Type B pancreatic cell (in vitro differentiated cells): ENCODE results near the gene PLCL1. TPM values are rescaled to one million over a fixed set of nuclear protein-coding genes. Genes with fewer than 3 reads are reported as not detected.

Source experiments
- DNase-seq: peaks from one replicate; pipeline ENCODE4 v3.0.0; 2021; ENCODE audit warnings: mixed read lengths; ENCODE audit not compliant: unreplicated experiment; ENCODE audit errors: extremely low spot score
- H3K27ac Mint-ChIP-seq: 2 replicates; pipeline ENCODE4 v1.8.0; 2021; ENCODE audit warnings: mild to moderate bottlenecking, mixed read lengths
- H3K27me3 Mint-ChIP-seq: 2 replicates; pipeline ENCODE4 v1.8.0; 2021; ENCODE audit warnings: mixed read lengths
- H3K36me3 Mint-ChIP-seq: 2 replicates; pipeline ENCODE4 v1.8.0; 2021; ENCODE audit warnings: mixed read lengths
- H3K4me1 Mint-ChIP-seq: one replicate; pipeline ENCODE4 v1.8.0; 2021; ENCODE audit warnings: mixed read lengths; ENCODE audit not compliant: unreplicated experiment
- H3K4me3 Mint-ChIP-seq: 2 replicates; pipeline ENCODE4 v1.8.0; 2021; ENCODE audit warnings: mild to moderate bottlenecking, mixed read lengths
- H3K9me3 Mint-ChIP-seq: 2 replicates; pipeline ENCODE4 v1.8.0; 2021; ENCODE audit warnings: mixed read lengths
- total RNA-seq: library from RNA; stranded (reverse); gene quantifications from 2 replicates; pipeline ENCODE4 v1.2.1, GENCODE V29; 2021; ENCODE audit warnings: low replicate concordance
- TF ChIP-seq, protein P1 (sequence below): fragments of 200-600 bp; sonication (generic); conservative IDR thresholded peaks from 2 replicates; pipeline ENCODE4 v1.5.0; 2021; ENCODE audit warnings: antibody characterized with exemption, mild to moderate bottlenecking

PLCL1 gene
- total RNA-seq, 1 donor from 2014 or later, result 4.4 TPM

DNA sequence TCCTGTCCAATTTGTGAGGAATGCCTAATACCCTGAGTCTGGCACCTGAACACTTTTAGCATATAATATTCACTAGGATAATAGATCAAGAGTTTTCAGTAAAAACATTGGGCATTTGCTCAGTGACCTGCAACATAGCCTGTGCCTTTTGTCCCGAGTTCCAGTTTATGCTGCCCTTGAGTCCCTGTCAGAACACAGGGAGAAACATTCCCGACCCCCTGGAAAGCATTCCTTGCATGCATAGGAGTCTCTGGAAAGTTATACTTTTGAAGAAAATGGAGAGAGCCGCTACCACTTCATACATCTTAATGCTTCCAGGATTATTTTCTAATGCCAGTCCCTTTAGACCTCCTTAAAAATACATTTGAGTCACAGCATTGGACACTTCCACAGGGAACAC is 107.3 kb downstream of the PLCL1 start:
- Mint-ChIP-seq H3K27ac (no peak overlapping the region), H3K36me3 (no peaks in the 10 kb centered on the region), H3K4me3 (no peak overlapping the region), H3K9me3 (no peaks in the 10 kb centered on the region), H3K4me1 (peaks cover 4% of the 10 kb centered on the region), H3K27me3 (peaks cover 2% of the 10 kb centered on the region)
- DNase-seq, result no peak
- TF ChIP-seq, protein P1, sequence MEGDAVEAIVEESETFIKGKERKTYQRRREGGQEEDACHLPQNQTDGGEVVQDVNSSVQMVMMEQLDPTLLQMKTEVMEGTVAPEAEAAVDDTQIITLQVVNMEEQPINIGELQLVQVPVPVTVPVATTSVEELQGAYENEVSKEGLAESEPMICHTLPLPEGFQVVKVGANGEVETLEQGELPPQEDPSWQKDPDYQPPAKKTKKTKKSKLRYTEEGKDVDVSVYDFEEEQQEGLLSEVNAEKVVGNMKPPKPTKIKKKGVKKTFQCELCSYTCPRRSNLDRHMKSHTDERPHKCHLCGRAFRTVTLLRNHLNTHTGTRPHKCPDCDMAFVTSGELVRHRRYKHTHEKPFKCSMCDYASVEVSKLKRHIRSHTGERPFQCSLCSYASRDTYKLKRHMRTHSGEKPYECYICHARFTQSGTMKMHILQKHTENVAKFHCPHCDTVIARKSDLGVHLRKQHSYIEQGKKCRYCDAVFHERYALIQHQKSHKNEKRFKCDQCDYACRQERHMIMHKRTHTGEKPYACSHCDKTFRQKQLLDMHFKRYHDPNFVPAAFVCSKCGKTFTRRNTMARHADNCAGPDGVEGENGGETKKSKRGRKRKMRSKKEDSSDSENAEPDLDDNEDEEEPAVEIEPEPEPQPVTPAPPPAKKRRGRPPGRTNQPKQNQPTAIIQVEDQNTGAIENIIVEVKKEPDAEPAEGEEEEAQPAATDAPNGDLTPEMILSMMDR, result no peak

DNA sequence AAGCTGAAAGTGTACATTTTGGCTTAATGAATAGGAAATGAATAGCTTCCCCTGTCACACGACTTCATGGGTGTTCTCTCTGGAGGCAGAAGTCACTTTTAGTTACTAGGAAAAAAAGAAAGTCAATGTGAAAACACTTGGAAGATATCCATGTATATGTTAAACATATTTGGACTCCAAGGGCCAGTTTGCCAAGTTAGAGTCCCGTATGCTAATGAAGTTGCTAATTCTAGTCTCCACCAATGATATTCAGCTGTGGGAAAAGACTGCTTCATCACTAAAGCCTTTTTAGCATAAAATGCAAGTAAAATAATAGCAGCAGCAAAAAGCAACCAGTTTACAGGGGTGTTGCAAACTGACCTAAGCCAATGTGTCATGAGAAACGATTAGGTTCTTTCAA is 108.7 kb downstream of the PLCL1 start:
- Mint-ChIP-seq H3K27me3 (peaks cover 2% of the 10 kb centered on the region), H3K4me3 (no peak overlapping the region), H3K36me3 (no peaks in the 10 kb centered on the region), H3K27ac (no peak overlapping the region), H3K4me1 (peaks cover 4% of the 10 kb centered on the region), H3K9me3 (no peaks in the 10 kb centered on the region)
- DNase-seq, result no peak
- TF ChIP-seq, protein P1, result no peak

DNA sequence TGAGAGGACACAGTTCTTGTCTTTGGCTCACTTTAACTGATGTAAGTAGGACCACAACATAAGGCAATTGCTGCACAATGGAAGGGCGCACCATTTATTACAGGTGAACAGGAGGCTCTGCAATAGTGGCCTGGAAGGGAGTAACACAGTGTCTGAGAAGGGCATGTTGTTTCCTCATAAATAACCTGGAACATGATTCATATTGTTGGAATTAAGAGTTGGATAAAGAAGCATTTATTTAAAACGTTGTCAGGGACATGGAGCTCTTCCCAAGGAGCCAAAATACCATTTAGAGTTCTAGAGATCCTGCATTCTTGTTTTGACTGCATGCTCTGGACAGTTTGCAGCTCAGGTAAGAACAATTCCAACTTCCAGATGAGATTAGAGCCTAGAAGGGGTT is 110.4 kb downstream of the PLCL1 start:
- H3K36me3 Mint-ChIP-seq, result no peaks in the 10 kb centered on the region
- no peak overlapping the region for H3K4me3 Mint-ChIP-seq
- TF ChIP-seq, protein P1, result no peak
- H3K9me3 Mint-ChIP-seq, result no peaks in the 10 kb centered on the region
- H3K4me1 Mint-ChIP-seq, result no peaks in the 10 kb centered on the region
- DNase-seq, result no peak
- H3K27ac Mint-ChIP-seq, result no peak overlapping the region
- peaks cover 2% of the 10 kb centered on the region for H3K27me3 Mint-ChIP-seq

DNA sequence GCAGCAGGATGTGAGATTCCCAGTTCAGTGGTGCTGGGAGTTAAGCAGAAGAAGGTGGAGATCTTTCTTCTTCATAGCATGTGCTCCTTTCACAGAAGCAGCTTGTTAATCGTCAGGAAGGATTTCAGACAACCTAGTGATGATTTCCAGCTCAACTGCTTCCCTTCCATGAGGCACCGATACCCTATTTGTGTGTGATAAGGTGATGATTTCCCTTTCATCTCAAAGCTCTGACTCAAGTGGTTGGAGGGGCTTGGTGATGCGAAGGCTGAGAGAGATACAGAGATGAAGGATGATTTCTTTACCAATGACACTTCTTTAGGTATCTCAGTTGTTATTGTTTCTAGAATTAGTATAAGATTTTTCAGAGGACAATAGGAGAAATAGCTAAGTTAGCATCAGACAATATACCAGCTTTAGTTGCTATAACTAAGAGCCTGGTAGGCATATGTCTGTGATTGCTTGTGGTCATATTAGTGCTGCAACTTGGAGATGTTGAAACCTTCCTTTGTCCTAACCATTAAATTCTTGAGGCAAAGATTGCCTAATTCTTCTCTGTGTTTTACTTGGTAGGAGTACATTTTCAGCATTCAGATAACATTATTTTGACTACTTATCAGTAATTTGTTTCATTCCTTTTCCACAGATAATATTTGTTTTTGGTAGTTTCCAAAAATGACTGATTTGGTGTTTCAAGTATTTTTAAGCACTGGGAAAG is 111.3 kb downstream of the PLCL1 start:
- Mint-ChIP-seq H3K4me1 (no peaks in the 10 kb centered on the region), H3K4me3 (no peak overlapping the region), H3K27ac (no peak overlapping the region), H3K9me3 (no peaks in the 10 kb centered on the region), H3K27me3 (peaks cover 2% of the 10 kb centered on the region), H3K36me3 (no peaks in the 10 kb centered on the region)
- TF ChIP-seq, protein P1, result no peak
- no peak for DNase-seq

DNA sequence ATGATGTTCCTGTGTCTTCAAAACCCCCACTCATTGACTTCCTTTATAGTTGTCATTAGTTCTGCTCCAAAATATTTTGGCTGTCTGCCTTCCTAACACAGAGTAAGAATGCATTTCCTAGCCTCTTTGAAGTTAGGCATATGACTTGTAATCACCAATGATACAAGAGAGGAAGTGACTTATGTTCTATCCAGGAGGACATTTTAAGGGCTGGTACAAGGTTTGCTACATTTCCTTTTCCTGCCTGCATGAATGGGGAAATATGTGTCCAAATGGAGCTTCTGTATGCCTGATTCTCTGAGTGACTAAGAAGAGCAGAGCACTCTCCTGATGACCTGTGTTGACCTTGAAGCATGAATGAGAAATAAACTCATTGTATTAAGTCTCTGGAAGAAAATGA is 115.1 kb downstream of the PLCL1 start:
- DNase-seq, result no peak
- TF ChIP-seq, protein P1, result no peak
- no peaks in the 10 kb centered on the region for H3K9me3 Mint-ChIP-seq
- H3K4me1 Mint-ChIP-seq, result no peaks in the 10 kb centered on the region
- H3K36me3 Mint-ChIP-seq, result no peaks in the 10 kb centered on the region
- no peak overlapping the region for H3K4me3 Mint-ChIP-seq
- H3K27ac Mint-ChIP-seq, result no peak overlapping the region
- peaks cover 2% of the 10 kb centered on the region for H3K27me3 Mint-ChIP-seq

DNA sequence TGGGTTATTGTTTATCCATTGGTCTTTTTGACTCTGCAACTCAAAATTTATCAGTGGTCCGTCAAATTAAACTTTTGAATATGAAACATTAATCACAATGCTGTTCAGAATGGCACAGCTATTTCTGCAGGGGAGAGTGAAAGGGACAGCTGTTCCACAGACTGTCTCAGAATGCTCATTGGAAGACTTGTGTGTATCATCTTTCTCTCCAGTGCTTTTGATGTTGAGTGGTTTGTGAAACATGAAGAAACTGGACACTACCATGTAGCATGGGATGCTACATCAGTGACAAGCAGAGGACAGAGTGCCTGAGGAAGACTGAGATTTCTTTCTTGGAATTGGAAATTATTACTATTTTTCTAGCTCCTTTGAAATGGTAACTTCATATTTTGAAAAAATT is 115.7 kb downstream of the PLCL1 start:
- H3K27me3 Mint-ChIP-seq, result peaks cover 1% of the 10 kb centered on the region
- H3K27ac Mint-ChIP-seq, result no peak overlapping the region
- no peak for DNase-seq
- TF ChIP-seq, protein P1, result no peak
- no peaks in the 10 kb centered on the region for H3K36me3 Mint-ChIP-seq
- H3K4me3 Mint-ChIP-seq, result no peak overlapping the region
- H3K4me1 Mint-ChIP-seq, result no peaks in the 10 kb centered on the region
- H3K9me3 Mint-ChIP-seq, result no peaks in the 10 kb centered on the region
